Adrenal gland (tissue), 12 donors: ENCODE data around the gene MMP13. TPM values are rescaled to one million over a fixed set of nuclear protein-coding genes. Genes with fewer than 3 reads are reported as not detected.

ENCODE experiments used
- DNase-seq, 7 donors: peaks; one replicate each; pipeline ENCODE4 v3.0.0-alpha.2; 2019 to 2020
- H3K27ac ChIP-seq, 5 donors: fragments of 200-600 bp; sonication (generic) in 4 of 5; 1 replicate in 3 of 5; 2 replicates in 2 of 5; pipeline versions ENCODE4 v1.5.1 to v1.8.0; 2016 to 2020; ENCODE audit warnings: mild to moderate bottlenecking in 1 of 5
- H3K27me3 ChIP-seq: fragments of 200-600 bp; 2 replicates; pipeline ENCODE4 v1.8.0; 2021
- H3K36me3 ChIP-seq, 2 donors: fragments of 200-600 bp; replicated peaks in 1 of 2; 1 replicate in 1 of 2; 2 replicates in 1 of 2; pipeline versions ENCODE4 v1.5.1 to v1.8.0; 2018 to 2022
- H3K4me1 ChIP-seq, 2 donors: fragments of 200-600 bp; replicated peaks in 1 of 2; 1 replicate in 1 of 2; 2 replicates in 1 of 2; pipeline versions ENCODE4 v1.5.1 to v1.8.0; 2018 to 2021
- H3K4me3 ChIP-seq, 4 donors: fragments of 200-600 bp; sonication (generic) in 3 of 4; one replicate each; pipeline ENCODE4 v1.5.1; 2016 to 2018
- H3K9me3 ChIP-seq, 3 donors: fragments of 200-600 bp; sonication (generic) in 1 of 3; replicated peaks in 1 of 3; 1 replicate in 2 of 3; 2 replicates in 1 of 3; pipeline versions ENCODE4 v1.5.1 to v1.8.0; 2016 to 2021
- CTCF ChIP-seq, 6 experiments: fragments of 450-650 bp in 4 of 6; fragments of 200-600 bp in 2 of 6; sonication (generic) in 1 of 6; IDR thresholded peaks; 1 replicate in 5 of 6; 2 replicates in 1 of 6; pipeline versions ENCODE4 v1.5.1 to v1.8.0; 2016 to 2021; ENCODE audit warnings: antibody characterized with exemption in 6 of 6, mild to moderate bottlenecking in 2 of 6, moderate library complexity in 1 of 6
- POLR2A ChIP-seq, 2 donors: fragments of 450-650 bp; IDR thresholded peaks; one replicate each; pipeline ENCODE4 v1.6.1; 2017; ENCODE audit warnings: antibody characterized with exemption in 2 of 2, mild to moderate bottlenecking in 2 of 2, moderate library complexity in 1 of 2
- WGBS, 4 donors: extraction: QIAGEN DNeasy Blood & Tissue Kit in 2 of 4; methylation state at CpG; one replicate each; pipeline versions ENCODE4 v1.1.5 to v1.1.7; 2013 to 2017; 5-methylcytosine and 5-hydroxymethylcytosine counted together
- intact Hi-C, 2 donors: fragments of 100-400 bp; cut with DNase I; formaldehyde crosslinking; loops; one replicate each; pipeline versions ENCODE4 v1.14.1 to v1.15.0; 2022 to 2023
- polyA plus RNA-seq, 3 donors: library from polyadenylated mRNA; stranded (reverse); fragments of 200-250 nt in 2 of 3; fragments of 350-450 nt in 1 of 3; fragmentation: Illumina TruSeq in 1 of 3; extraction: RNeasy Lipid Tissue Mini Kit (QIAGEN cat#74804) in 1 of 3; gene quantifications; one replicate each; pipeline ENCODE4 v1.2.3, GENCODE V29; 2013 to 2014
- total RNA-seq, 9 donors: library from RNA; depleted of rRNA in 4 of 9; stranded (reverse); fragments of >200 nt in 4 of 9; fragments of 120-200 nt in 1 of 9; fragmentation: NEBNext Ultra II Directional in 1 of 9; extraction: Animal tissue kit (Norgen Biotek cat#: 25700) in 1 of 9; gene quantifications; one replicate each; pipeline versions ENCODE4 v1.1.0 to v1.2.4, GENCODE V29; 2013 to 2023
- donor health status: healthy with polysubstance abuse.
- donor health status: Bipolar disorder and iron deficiency.
- donor health status: DM: yes; HTN: yes; CAD: no.
- donor health status: DM: no; HTN: no; CAD: no.
- donor health status: DM: no; HTN: no; CAD: no.
- donor health status: DM: yes; HTN: yes; CAD: no.

Gene MMP13
- total and polyA plus RNA-seq, 12 donors: not detected

DNA sequence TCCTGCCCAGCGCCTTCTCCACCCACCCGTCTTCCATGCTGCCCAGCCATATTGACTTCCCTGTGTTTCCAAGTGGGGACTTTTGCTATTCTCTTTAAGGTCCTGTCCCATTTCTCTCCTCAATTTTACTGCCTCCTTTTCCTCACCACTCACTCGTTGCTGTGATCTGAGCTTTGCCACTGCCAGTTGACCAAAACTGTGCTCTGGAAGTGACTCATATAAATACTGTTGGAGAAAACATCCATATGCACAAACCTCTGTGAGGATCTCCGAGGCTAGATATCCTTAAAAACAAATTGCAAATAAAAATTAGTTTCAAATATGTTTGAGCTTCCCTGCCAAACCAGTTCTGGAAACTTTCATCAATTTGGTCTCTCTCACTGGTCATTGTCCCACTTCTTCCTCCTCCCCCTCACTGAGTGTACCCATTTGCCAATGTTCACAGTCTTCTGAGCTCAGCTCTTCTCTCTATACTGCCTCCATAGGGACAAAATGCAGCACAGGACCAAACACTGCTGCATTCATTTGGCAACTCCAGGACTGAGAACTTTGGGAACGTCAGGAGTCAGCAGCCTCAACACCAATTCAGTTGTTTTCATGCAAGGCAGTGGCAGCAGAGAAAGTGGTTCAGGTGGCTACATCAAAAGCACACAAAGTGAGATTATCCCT is 34.0 kb upstream of the MMP13 start:
- Histone ChIP-seq H3K27ac (no peak overlapping the region), H3K36me3 (no peaks in the 10 kb centered on the region), H3K4me1 (no peaks in the 10 kb centered on the region), H3K4me3 (no peak overlapping the region), H3K27me3 (no peaks in the 10 kb centered on the region), H3K9me3 (no peaks in the 10 kb centered on the region)
- TF ChIP-seq CTCF (IDR thresholded peaks at IDR 0.05) (no peak), POLR2A (IDR thresholded peaks at IDR 0.05) (no peak)
- WGBS, 4 donors: 69 to 80% (median 72%) methylated on average over 5 of the region's 5 CpGs
- no peak for DNase-seq
- intact Hi-C loops: no loop called here

DNA sequence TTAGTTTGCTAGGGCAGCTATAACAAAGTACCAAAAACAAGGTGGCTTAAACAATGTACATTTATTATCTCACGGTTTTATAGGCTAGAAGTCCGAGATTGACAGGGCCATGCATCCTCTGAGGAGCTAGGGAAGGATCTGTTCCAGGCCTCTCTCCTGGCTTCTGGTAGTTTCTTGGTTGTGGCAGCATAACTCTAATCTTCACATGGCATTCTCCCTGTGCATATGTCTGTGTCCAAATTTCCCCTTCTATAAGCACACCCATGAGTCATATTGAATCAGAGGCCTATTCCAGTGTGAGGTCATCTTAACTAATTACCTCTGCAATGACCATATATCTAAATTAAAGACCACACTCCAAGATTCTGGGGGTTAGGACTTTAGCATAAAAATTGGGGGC is 31.3 kb upstream of the MMP13 start:
- no peak for DNase-seq
- no peak for TF ChIP-seq POLR2A (IDR thresholded peaks at IDR 0.05)
- TF ChIP-seq CTCF (IDR thresholded peaks at IDR 0.05): no peak
- no peak overlapping the region for H3K27ac ChIP-seq
- no peak overlapping the region for H3K4me3 ChIP-seq
- 68 to 100% (median 85%) methylated on average over 2 of the region's 2 CpGs for WGBS, 4 donors
- H3K4me1 ChIP-seq: no peaks in the 10 kb centered on the region
- H3K36me3 ChIP-seq: no peaks in the 10 kb centered on the region
- intact Hi-C loops: no loop called here
- H3K27me3 ChIP-seq: no peaks in the 10 kb centered on the region
- H3K9me3 ChIP-seq: no peaks in the 10 kb centered on the region

GRCh38 chr11:102985850-102986249 is 30.3 kb upstream of the MMP13 start:
- Histone ChIP-seq H3K4me3 (no peak overlapping the region), H3K36me3 (no peaks in the 10 kb centered on the region), H3K9me3 (no peaks in the 10 kb centered on the region), H3K4me1 (no peaks in the 10 kb centered on the region), H3K27ac (no peak overlapping the region), H3K27me3 (no peaks in the 10 kb centered on the region)
- no peak for DNase-seq
- intact Hi-C loops: no loop called here
- 73 to 86% (median 76%) methylated on average over 1 of the region's 1 CpG for WGBS, 4 donors
- TF ChIP-seq CTCF (IDR thresholded peaks at IDR 0.05) (no peak), POLR2A (IDR thresholded peaks at IDR 0.05) (no peak)

- no peak for DNase-seq
- no peaks in the 10 kb centered on the region for H3K27me3 ChIP-seq
- H3K4me1 ChIP-seq: no peaks in the 10 kb centered on the region
- no peaks in the 10 kb centered on the region for H3K36me3 ChIP-seq
- TF ChIP-seq POLR2A (IDR thresholded peaks at IDR 0.05): no peak
- TF ChIP-seq CTCF (IDR thresholded peaks at IDR 0.05): no peak
- intact Hi-C loops: no loop called here
- no peak overlapping the region for H3K27ac ChIP-seq
- 70 to 79% (median 76%) methylated on average over 2 of the region's 2 CpGs for WGBS, 4 donors
- no peaks in the 10 kb centered on the region for H3K9me3 ChIP-seq
- H3K4me3 ChIP-seq: no peak overlapping the region
These were observed 28.0 kb upstream of the MMP13 start for GRCh38 chr11:102983486-102983885.
